ENCODE measurements around the gene MYH9.
A peak's percentile ranks its signal among the peaks of the same experiment; 100 is the strongest.

Gene MYH9

DNA sequence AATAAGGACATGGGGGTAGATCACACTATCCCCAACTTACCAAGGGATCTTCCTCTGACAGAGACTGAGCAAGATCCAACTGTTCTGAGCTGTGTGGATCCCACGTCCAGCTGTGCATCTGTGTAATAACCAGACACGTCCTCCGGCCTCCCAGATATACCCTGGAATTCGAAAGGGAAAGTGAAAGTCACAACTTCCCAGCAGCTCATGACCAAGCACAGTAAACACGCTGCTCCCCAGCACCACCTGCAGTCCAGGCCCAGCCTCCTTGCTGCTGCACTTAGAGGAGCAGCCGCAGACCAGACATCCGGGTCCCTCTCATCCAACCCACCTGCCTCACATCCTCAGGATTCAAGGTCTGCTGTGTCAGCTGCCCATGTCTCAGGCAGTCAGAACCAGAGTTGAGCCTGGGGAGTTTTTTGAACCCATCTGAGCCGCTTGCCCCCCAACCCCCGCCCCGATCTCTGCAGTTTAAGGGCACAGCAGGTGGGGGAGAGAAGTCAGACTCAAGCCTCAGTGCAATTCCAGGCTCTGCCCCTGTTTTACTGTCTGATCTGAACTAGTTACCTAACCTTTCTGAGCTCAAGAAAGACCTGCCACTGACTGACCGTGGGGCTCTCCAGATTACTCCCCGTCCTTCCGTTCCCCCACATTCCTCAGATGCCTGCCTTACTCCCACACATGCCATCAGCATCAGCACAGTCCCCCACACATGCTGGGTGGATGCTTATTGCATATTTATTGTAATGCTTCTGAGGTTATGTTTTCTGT lies 148.2 kb downstream of the MYH9 start, which contains the start of gene APOL2:
Gene APOL2, minus strand, starts transcription at position 127 of the 771 bp plus-strand sequence. CDS start 6,365 bp downstream, outside the sequence.
- no peaks in the 10 kb centered on the region for H3K9me3 ChIP-seq (ENCODE audit: control insufficient read depth, insufficient read depth, low read depth, low read length)
- POLR2A ChIA-PET = interaction anchor here (0.5 to 2.7 kb wide), 13 partner anchors 9 to 1028 kb away, joined by 3 to 8 read pairs (median 4); partner anchors contain the start of genes FOXRED2, MYH9 and TXN2
- CTCF ChIA-PET = interaction anchor here (0.6 to 3.4 kb wide), 26 partner anchors 9 to 247 kb away, joined by 3 to 18 read pairs (median 4); no protein-coding TSS in a partner anchor
- peaks cover 0 to 16% of the 10 kb centered on the region in 2 experiments; a peak in 1 of 3 replicates for H3K36me3 ChIP-seq (ENCODE audit: control insufficient read depth in 2 of 2, insufficient read depth in 1 of 2, low read length in 2 of 2)
- peak within 1 kb of the TSS; percentile 49 for H3K4me3 ChIP-seq (ENCODE audit: low read depth, low read length)
- peak within 1 kb of the TSS; percentile 63 for H3K27ac ChIP-seq (ENCODE audit: extremely low read depth, low read depth, low read length)
- peaks cover 9% of the 10 kb centered on the region for H3K4me1 ChIP-seq (ENCODE audit: control insufficient read depth, insufficient read depth, low read length)
- TF ChIP-seq ZNF549 (tag by site-specific recombination; IDR thresholded peaks at IDR 0.05) = no peak
- TF ChIP-seq EGR2 (tag by site-specific recombination; IDR thresholded peaks at IDR 0.05; ENCODE audit: low read depth) = peak; percentile 58; the same call in 1 of the 2 replicates
- TF ChIP-seq ZNF174 (tag by site-specific recombination; IDR thresholded peaks at IDR 0.05) = no peak
- TF ChIP-seq ZNF266 (tag by site-specific recombination; IDR thresholded peaks at IDR 0.05; ENCODE audit: low read depth) = no peak
- TF ChIP-seq GLIS1 (tag by site-specific recombination; IDR thresholded peaks at IDR 0.05) = no peak; the same call in 1 of the 2 replicates
- no peak for TF ChIP-seq ZNF366 (tag by site-specific recombination; conservative IDR thresholded peaks at IDR 0.05)
- no peak for TF ChIP-seq ZNF214 (tag by site-specific recombination; IDR thresholded peaks at IDR 0.05; ENCODE audit: borderline replicate concordance)
- no peak for TF ChIP-seq BCL6B (tag by site-specific recombination; IDR thresholded peaks at IDR 0.05)
- peak; percentile 11; the same call in 1 of the 2 replicates for TF ChIP-seq INSM2 (tag by site-specific recombination; IDR thresholded peaks at IDR 0.05)
- peak; percentile 46; the same call in 1 of the 2 replicates for TF ChIP-seq ZBTB48 (tag by site-specific recombination; IDR thresholded peaks at IDR 0.05)
- TF ChIP-seq ZBTB20 (tag by site-specific recombination; IDR thresholded peaks at IDR 0.05) = no peak
- no peak for TF ChIP-seq ZBTB1 (tag by site-specific recombination; IDR thresholded peaks at IDR 0.05)
- peak; percentile 31; the same call in 1 of the 2 replicates for TF ChIP-seq SP7 (tag by site-specific recombination; IDR thresholded peaks at IDR 0.05)
- TF ChIP-seq ZNF248 (tag by site-specific recombination; IDR thresholded peaks at IDR 0.05) = no peak
- no peak for TF ChIP-seq ZBTB26 (tag by site-specific recombination; optimal IDR thresholded peaks at IDR 0.05)
- peak; percentile 91 for TF ChIP-seq ZBTB17 (tag by site-specific recombination; IDR thresholded peaks at IDR 0.05)
- TF ChIP-seq, protein P1, sequence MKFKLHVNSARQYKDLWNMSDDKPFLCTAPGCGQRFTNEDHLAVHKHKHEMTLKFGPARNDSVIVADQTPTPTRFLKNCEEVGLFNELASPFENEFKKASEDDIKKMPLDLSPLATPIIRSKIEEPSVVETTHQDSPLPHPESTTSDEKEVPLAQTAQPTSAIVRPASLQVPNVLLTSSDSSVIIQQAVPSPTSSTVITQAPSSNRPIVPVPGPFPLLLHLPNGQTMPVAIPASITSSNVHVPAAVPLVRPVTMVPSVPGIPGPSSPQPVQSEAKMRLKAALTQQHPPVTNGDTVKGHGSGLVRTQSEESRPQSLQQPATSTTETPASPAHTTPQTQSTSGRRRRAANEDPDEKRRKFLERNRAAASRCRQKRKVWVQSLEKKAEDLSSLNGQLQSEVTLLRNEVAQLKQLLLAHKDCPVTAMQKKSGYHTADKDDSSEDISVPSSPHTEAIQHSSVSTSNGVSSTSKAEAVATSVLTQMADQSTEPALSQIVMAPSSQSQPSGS (tag by site-specific recombination; IDR thresholded peaks at IDR 0.05; ENCODE audit: low read depth) = no peak
- TF ChIP-seq ZIC2 (tag by site-specific recombination; IDR thresholded peaks at IDR 0.05) = peak; percentile 55
- TF ChIP-seq KLF10 (tag by site-specific recombination; IDR thresholded peaks at IDR 0.05) = peak; percentile 70
- TF ChIP-seq ZNF423 (tag by site-specific recombination; IDR thresholded peaks at IDR 0.05) = no peak
- TF ChIP-seq, protein P2, sequence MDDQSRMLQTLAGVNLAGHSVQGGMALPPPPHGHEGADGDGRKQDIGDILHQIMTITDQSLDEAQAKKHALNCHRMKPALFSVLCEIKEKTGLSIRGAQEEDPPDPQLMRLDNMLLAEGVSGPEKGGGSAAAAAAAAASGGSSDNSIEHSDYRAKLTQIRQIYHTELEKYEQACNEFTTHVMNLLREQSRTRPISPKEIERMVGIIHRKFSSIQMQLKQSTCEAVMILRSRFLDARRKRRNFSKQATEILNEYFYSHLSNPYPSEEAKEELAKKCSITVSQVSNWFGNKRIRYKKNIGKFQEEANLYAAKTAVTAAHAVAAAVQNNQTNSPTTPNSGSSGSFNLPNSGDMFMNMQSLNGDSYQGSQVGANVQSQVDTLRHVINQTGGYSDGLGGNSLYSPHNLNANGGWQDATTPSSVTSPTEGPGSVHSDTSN (CRISPR knock-in tag; IDR thresholded peaks at IDR 0.05) = no peak
- TF ChIP-seq SCRT2 (tag by site-specific recombination; IDR thresholded peaks at IDR 0.05) = no peak
- TF ChIP-seq ZNF155 (tag by site-specific recombination; IDR thresholded peaks at IDR 0.05) = no peak
- TF ChIP-seq ZNF692 (tag by site-specific recombination; IDR thresholded peaks at IDR 0.05) = no peak; the same call in 1 of the 2 replicates
- no peak for TF ChIP-seq ZNF521 (tag by site-specific recombination; IDR thresholded peaks at IDR 0.05)
- TF ChIP-seq ZNF394 (tag by site-specific recombination; IDR thresholded peaks at IDR 0.05; ENCODE audit: borderline replicate concordance) = peak; percentile 65; the same call in 1 of the 2 replicates
- TF ChIP-seq ZNF24 (tag by site-specific recombination; IDR thresholded peaks at IDR 0.05) = peak; percentile 53; the same call in 1 of the 2 replicates

All from HEK293 (cell line).